GM12873 (cell line): ENCODE data around the gene LILRA1.

ENCODE experiments used
- TF ChIP-seq, protein P1 (sequence below): IDR thresholded peaks from 2 replicates; pipeline ENCODE4 v1.5.1; 2012; ENCODE audit warnings: low read depth, mild to moderate bottlenecking, moderate library complexity, low read length, control low read depth; ENCODE audit not compliant: insufficient read depth; ENCODE audit errors: missing control alignments

The LILRA1 gene

DNA sequence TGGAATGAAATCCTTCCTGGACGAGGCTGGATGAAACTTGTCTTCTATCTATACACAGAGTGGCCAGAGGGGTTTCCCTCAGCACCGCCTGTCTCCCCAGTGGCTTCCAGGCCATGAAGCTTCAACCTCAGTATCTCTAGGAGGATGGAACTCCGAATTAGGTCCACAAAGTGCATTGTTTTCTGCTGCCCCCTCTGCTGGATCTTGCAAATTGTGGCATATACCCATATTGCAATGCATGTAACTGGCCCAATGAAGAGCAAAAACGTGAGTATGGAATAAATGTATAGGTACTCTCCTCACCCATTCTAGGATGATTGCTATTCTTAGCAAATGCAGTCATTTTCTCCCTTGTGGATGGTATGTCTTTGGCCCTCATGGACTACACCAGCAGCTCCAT, 54.7 kb downstream of the LILRA1 start:
- TF ChIP-seq, protein P1, sequence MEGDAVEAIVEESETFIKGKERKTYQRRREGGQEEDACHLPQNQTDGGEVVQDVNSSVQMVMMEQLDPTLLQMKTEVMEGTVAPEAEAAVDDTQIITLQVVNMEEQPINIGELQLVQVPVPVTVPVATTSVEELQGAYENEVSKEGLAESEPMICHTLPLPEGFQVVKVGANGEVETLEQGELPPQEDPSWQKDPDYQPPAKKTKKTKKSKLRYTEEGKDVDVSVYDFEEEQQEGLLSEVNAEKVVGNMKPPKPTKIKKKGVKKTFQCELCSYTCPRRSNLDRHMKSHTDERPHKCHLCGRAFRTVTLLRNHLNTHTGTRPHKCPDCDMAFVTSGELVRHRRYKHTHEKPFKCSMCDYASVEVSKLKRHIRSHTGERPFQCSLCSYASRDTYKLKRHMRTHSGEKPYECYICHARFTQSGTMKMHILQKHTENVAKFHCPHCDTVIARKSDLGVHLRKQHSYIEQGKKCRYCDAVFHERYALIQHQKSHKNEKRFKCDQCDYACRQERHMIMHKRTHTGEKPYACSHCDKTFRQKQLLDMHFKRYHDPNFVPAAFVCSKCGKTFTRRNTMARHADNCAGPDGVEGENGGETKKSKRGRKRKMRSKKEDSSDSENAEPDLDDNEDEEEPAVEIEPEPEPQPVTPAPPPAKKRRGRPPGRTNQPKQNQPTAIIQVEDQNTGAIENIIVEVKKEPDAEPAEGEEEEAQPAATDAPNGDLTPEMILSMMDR = peak; percentile 26

DNA sequence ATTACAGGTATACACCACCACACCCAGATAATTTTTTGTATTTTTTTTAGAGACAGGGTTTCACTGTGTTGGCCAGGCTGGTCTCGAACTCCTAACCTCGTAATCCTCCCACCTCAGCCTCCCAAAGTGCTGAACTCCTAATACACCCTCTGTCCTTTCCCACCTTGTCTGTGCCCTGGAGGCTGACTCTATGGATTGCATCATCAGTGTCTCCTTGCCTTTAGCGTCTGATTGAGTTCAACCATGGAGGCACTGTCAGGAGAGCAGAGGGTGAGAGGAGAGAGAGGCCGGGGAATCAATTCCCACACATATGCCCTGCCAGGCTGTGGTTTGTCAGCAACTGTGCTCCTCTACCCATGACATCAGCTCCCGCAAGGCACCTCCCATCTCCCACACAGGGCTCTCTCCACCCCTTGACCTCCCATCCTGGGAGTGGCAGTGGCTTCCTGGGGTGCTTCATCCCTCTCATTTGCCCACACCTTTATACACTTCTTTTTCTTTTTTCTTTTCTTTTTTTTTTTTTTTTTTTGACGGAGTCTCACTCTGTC, 56.8 kb downstream of the LILRA1 start:
- TF ChIP-seq, protein P1 = no peak
